IPS-18a (cell line): ENCODE measurements around the gene TMC6.

Experiments
- H3K27ac ChIP-seq: one replicate; pipeline ENCODE4 v1.5.1; 2013; ENCODE audit warnings: low read length
- H3K27me3 ChIP-seq: one replicate; pipeline ENCODE4 v1.6.1; 2013; ENCODE audit warnings: mild to moderate bottlenecking, low read length; ENCODE audit not compliant: control insufficient read depth, insufficient read depth
- H3K36me3 ChIP-seq: one replicate; pipeline ENCODE4 v1.6.1; 2013; ENCODE audit warnings: low read depth, low read length; ENCODE audit not compliant: control insufficient read depth
- H3K4me1 ChIP-seq: one replicate; pipeline ENCODE4 v1.6.1; 2013; ENCODE audit warnings: low read depth, low read length; ENCODE audit not compliant: control insufficient read depth
- H3K4me3 ChIP-seq: one replicate; pipeline ENCODE4 v1.5.1; 2013; ENCODE audit warnings: low read length
- H3K9ac ChIP-seq: one replicate; pipeline ENCODE4 v1.6.1; 2013; ENCODE audit warnings: mild to moderate bottlenecking, low read length, moderate library complexity
- H3K9me3 ChIP-seq: one replicate; pipeline ENCODE4 v1.6.1; 2013; ENCODE audit warnings: low read depth, low read length; ENCODE audit not compliant: control insufficient read depth

Gene TMC6

DNA sequence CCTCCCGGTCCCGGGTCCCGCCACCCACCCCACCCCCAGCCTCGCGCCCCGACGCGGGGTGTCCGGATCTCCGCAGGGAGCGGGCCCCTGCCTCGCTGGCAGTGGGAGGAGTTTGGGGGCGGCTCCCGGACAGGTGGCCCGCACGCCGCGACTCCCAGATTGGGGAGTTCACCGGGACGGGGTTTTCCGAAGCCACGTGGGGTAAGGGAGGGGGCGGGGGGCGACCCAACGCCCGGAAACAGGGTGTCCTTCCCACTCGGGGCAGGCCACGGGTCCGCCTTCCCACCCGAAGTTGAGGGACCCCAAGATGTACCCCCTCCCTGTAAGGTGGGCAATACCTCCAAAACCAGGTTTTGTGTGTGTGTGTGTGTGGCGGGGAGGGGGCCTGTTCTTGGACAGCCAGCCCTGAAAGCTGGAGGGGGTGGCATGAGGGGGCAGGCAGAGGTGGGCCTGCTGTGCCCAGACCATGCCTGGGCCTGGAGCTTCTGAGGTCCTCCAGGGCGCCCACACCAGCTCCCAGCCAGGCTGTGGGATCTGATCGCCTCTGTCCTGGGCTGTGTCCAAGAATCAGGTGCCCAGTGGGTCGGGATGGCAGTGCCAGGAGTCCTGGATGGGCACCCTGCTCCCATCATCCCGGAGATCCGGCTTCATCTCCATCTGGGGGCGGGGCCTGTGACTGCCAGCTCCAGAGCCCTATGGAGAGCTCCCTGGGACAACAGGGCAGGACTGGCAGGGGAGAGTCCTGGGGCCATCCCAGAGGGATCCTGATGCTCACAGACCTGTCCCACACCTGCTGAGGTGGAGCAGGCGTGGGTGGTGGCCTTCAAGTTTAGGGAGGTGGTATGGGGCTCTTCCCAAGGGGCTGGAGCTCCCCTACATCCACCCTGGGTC is 40.6 kb upstream of the TMC6 start:
- Histone ChIP-seq H3K4me1 (peaks cover 12% of the 10 kb centered on the region), H3K4me3 (peak overlapping the region; percentile 58), H3K27me3 (no peaks in the 10 kb centered on the region), H3K36me3 (peaks cover 8% of the 10 kb centered on the region), H3K27ac (no peak overlapping the region), H3K9ac (no peak overlapping the region), H3K9me3 (no peaks in the 10 kb centered on the region)

GRCh38 chr17:78168242-78168902 is 39.8 kb upstream of the TMC6 start, which contains the start of gene SYNGR2:
Gene SYNGR2, plus strand, starts transcription at chr17:78168581. Its CDS starts 36 bp downstream, at chr17:78168617.
- Histone ChIP-seq H3K9me3 (no peaks in the 10 kb centered on the region), H3K4me3 (peak within 1 kb of the TSS; percentile 58), H3K9ac (no peak within 1 kb of the TSS), H3K36me3 (peaks cover 4% of the 10 kb centered on the region), H3K27ac (no peak within 1 kb of the TSS), H3K27me3 (no peaks in the 10 kb centered on the region), H3K4me1 (peaks cover 12% of the 10 kb centered on the region)

DNA sequence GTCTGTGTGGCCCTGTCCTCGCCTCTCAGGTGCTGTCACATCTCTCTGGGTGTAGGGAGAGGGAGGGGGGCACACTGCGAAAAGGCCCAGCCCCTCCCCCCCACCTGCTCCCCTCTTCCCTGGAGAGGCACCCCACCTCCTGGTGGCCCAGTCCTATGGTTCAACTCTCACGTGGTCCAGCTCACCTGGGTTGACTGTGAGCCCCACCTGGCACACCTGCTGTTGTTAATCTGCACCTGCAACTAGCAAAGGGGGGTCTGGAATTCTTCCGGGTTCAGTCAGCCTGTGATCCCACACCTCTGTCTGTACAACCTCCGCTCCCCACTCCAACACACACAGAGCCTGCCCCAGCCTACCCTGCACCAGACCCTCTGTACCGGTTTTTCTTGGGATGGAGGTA is 37.9 kb upstream of the TMC6 start:
- Histone ChIP-seq H3K36me3 (no peaks in the 10 kb centered on the region), H3K27me3 (no peaks in the 10 kb centered on the region), H3K9me3 (no peaks in the 10 kb centered on the region), H3K27ac (no peak overlapping the region), H3K4me1 (no peaks in the 10 kb centered on the region), H3K4me3 (no peak overlapping the region), H3K9ac (no peak overlapping the region)

- Histone ChIP-seq H3K27ac (no peak overlapping the region), H3K4me3 (no peak overlapping the region), H3K4me1 (no peaks in the 10 kb centered on the region), H3K9ac (no peak overlapping the region), H3K27me3 (no peaks in the 10 kb centered on the region), H3K9me3 (no peaks in the 10 kb centered on the region), H3K36me3 (no peaks in the 10 kb centered on the region)
These were observed 36.4 kb upstream of the TMC6 start for GRCh38 chr17:78164748-78165607.

DNA sequence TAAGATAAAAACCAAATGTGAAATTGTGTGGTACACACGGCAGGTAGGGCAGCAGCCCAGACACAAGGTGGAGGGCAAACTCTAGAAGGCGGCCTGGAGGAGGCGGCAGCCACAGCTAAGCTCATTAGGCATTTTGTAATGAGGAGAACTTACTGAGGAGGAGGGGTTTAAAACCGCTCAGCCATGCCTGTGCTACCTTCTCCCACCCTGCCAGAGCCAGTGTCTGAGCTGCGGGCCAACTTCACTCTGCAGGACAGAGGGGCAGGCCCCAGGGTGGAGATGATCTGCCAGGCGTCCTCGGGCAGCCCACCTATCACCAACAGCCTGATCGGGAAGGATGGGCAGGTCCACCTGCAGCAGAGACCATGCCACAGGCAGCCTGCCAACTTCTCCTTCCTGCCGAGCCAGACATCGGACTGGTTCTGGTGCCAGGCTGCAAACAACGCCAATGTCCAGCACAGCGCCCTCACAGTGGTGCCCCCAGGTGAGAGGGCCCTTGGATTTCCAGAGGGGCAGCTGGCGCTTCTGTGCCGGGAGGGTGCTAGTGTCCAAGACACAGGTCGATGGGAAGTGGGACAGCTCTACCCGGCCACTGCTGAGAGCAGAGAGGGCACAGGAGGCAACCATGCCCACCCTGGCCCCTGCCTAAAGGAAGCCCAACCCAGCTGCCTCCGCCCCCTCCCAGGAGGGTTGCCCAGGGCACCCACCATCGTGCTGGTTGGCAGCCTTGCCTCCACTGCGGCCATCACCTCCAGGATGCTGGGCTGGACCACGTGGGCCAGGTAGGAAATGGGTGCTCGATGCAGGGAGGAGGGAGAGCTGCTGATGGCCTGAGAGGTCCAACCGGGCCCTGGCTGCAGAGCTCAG is 35.6 kb upstream of the TMC6 start:
- no peak overlapping the region for H3K9ac ChIP-seq
- no peaks in the 10 kb centered on the region for H3K27me3 ChIP-seq
- no peaks in the 10 kb centered on the region for H3K4me1 ChIP-seq
- no peaks in the 10 kb centered on the region for H3K36me3 ChIP-seq
- no peaks in the 10 kb centered on the region for H3K9me3 ChIP-seq
- H3K4me3 ChIP-seq, result no peak overlapping the region
- H3K27ac ChIP-seq, result no peak overlapping the region

DNA sequence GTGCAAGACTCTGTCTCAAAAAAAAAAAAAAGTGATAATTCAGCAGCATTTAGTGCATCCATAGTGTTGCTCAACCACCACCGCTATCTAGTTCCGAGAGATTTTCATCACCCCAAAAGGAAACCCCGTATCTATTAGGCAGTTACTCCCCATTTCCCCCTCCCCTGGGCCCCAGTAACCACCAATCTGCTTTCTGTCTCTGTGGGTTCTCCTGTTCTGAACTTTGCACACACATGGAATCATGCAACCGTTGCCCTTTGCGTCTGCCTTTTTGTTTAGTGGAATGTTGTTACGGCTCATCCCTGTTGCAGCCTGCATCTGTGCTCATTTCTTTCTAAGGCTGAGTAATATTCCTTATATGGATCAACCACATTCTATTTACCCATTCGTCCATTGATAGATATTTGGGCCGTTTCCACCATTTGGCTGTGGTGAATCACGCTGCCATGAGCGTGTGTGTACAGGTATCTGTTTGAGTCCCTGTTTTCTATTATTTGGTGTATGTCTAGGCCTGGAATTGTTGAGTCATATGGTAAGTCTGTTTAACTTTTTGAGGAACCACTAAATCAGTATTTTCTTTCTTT is 31.1 kb upstream of the TMC6 start:
- Histone ChIP-seq H3K27ac (no peak overlapping the region), H3K4me1 (no peaks in the 10 kb centered on the region), H3K4me3 (no peak overlapping the region), H3K36me3 (no peaks in the 10 kb centered on the region), H3K27me3 (no peaks in the 10 kb centered on the region), H3K9me3 (no peaks in the 10 kb centered on the region), H3K9ac (no peak overlapping the region)

DNA sequence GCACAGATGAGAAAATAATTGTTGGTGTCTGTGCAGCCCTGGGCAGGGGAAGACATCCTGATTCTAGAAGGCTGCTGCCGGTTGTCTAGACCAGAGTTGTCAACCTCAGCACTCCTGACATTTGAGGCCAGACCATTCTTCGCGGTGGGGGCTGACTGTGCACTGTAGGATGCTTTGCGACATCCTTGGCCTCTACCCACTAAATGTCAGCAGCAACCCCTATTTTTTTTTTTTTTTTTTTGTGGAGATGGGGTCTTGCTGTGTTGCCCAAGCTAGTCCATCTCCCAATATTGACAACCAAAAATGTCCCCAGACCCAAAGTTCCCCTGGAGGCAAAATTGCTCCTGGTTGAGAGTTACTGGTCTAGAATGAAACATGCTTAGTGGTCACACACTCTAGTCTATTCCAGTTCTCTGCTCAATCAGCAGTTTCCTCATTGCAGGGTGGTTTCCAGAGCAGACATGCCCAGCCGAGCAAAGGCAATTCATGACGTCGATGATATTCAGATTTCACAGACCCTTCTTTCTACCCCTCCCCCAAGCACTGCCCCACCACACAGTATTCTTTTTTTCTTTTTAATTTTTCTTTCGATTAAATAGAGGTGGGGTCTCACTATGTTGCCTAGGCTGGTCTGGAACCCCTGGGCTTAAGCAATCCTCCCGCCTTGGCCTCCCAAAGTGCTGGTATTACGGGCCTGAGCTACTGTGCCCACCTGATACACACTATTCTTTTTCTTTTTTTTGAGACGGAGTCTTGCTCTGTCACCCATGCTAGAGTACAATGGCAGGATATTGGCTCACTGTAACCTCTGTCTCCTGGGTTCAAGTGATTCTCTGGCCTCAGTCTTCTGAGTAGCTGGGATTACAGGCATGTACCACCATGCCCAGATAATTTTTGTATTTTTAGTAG is 26.6 kb upstream of the TMC6 start:
- H3K4me1 ChIP-seq, result no peaks in the 10 kb centered on the region
- no peak overlapping the region for H3K4me3 ChIP-seq
- no peak overlapping the region for H3K27ac ChIP-seq
- H3K36me3 ChIP-seq, result no peaks in the 10 kb centered on the region
- no peaks in the 10 kb centered on the region for H3K27me3 ChIP-seq
- H3K9me3 ChIP-seq, result no peaks in the 10 kb centered on the region
- H3K9ac ChIP-seq, result no peak overlapping the region

GRCh38 chr17:78151514-78152008 is 23.0 kb upstream of the TMC6 start:
- Histone ChIP-seq H3K4me3 (no peak overlapping the region), H3K27me3 (no peaks in the 10 kb centered on the region), H3K4me1 (no peaks in the 10 kb centered on the region), H3K9ac (no peak overlapping the region), H3K9me3 (no peaks in the 10 kb centered on the region), H3K27ac (no peak overlapping the region), H3K36me3 (no peaks in the 10 kb centered on the region)

DNA sequence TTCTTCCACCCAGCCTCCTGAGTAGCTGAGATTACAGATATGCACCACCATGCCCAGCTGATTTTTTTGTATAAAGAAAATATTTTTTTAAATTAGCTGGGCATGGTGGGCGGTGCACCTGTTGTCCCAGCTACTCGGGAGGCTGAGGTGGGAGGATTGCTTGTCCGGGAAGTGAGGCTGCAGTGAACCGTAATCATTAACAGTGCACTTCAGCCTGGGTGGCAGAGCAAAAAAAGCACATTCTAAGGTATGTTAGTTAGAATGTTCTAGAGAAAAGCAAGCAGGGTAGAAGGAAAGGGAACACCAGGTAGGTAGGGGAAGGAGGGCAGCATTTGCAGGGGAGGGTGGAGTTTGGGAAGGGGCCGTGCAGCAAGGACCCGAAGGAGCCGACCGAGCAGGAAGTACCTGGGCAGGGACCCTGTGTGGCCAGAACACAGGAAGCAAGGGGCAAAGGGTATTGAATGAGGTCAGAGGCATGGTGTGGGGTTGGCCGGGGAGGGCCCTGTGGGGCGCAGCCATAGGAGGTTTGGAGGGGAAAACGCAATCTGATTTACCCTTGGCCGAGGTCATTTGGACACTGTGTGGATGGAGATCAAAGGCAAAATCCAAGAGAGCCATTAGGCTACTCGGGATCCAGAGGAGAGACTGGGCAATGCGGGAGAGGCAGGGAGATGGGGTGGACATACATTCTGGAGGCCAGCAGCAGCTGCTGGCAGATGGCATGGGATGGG is 19.9 kb upstream of the TMC6 start:
- Histone ChIP-seq H3K36me3 (no peaks in the 10 kb centered on the region), H3K27me3 (no peaks in the 10 kb centered on the region), H3K9ac (no peak overlapping the region), H3K4me3 (no peak overlapping the region), H3K27ac (no peak overlapping the region), H3K4me1 (no peaks in the 10 kb centered on the region), H3K9me3 (no peaks in the 10 kb centered on the region)
